SW 1271 (cell line): ENCODE data around the gene PTPRU.

ENCODE experiments used
- DNase-seq, 2 experiments: peaks; one replicate each; lab custom pipeline; 2025; lab: John Stamatoyannopoulos, UW

The PTPRU gene

DNA sequence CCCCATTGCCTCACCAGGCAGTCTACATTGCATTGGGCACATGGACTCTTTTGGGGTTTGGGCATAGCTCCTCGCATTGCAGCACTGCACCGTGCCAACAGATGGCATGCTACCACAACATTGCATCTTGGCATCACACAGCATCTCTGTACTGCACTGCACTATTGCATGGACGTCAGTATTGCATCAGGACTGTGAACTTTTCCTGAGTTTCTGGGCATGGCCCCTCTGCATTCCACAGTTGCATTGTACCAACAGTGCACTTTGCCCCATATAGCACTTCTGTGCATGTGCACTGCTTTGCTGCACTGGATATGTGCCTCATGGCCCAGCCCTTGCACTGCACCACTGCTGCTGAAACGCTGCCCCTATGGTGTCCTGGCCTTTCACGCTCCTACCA, 9.6 kb downstream of the PTPRU start:
- peak in 1 of 2 experiments; percentile 11 for DNase-seq

DNA sequence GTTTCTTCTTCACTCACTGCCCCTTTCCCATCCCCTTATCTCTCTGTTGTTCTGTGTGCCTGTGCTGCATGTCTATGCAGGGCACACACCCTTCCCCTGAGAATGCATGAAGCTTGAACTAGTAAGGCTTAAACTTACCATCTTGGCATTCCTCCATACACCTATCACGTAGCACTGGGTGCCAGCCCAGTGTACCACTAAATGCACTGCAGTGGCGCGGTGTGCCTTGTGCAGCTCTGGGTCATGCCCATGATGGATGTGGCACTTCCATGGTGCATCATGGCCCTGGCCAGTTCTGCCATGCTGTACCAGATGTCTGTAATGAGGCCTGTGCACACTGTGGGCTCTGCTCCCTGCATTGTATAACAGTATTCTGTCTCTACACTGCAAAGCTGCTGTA, 10.7 kb downstream of the PTPRU start:
- DNase-seq: no peak

DNA sequence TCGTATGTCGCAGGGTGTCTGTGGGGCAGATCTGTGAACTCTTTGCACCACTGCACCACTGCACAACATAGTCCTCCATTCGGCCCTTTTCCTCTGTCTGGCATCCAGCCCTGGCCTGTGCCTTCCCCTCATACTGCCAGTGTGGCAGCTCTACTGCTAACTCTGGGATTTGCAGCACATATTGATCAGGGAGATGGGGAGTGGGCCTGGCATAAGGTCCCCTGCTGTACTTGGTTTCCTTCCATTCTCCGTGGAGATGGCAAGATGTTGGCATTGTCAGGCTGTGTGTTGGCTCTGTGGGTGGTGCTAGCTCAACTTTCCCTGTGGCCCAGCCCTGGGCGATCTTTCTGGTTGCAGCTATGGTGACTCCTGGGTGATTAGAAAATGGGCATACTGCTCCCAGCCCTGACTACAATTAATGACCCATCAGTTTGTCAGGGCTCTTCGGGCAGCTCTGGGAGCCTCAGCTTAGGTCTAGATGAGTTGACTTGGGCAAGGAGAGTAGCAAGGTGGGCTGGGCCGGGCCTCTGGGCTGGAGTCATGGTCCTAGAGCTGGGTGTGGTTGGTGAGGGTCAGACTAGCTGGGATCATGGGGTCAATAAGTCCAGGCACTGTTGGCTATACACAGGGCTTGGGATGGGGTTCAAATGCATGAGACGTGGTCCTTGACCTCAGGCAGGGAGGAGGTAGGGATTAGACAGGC, 11.4 kb downstream of the PTPRU start:
- DNase-seq: no peak

- no peak for DNase-seq
Measured at GRCh38 chr1:29248409-29248808, 12.1 kb downstream of the PTPRU start.

DNA sequence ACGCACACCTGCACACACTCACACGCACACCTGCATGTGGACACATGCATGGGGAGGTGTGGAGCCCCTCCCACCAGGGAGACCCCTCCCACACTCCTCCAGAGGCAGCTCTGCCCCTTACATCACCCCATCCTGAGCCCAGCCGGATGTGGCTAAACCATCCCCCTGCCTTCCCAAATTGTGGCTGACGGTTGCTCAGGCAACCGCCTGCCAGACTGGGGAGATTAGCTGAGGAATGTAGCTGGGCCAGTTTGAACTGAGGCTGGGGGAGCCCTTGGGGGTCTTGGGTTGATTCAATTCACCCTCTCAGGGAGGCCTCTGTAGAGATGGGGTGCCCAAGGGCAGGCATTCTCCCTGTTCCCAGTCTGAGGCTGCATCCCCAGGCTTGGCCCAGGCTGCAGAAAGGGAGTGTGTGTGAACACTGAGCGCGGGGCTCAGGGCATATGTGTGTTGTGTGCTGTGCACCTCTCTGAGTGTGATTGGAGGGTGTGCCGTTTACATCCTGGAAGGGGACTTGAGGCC, 12.9 kb downstream of the PTPRU start:
- DNase-seq: no peak

DNA sequence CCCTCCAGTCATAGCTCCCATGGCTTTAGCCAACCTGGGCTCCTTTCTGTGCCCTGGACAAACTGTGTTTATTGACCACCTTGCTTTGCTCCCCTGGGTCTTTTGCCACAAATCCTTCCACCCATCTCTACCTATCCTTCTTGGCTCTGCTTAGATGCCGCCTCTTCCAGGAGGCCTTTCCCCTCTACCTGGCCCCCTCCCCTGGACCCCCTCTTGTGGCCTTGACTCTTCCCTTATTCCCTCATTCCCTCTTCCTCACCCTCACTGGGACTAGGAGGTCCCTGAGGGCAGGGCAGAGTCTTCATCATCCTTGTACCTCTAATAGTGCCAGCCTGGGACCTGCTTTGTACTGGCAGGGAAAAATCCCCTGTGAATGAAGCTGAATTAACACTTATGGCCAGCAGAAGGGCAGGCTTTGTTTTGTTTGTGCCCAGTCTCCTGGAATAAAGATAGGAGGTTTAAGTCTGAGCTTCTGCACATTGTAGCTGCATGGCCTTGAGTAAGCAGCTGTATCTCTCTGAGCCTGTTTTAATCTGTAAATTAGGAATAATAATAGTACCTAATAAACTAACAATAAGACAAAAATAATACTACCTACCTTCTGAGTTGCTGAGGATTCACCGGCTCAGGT, 13.7 kb downstream of the PTPRU start:
- no peak for DNase-seq

GRCh38 chr1:29251164-29252124, 15.1 kb downstream of the PTPRU start:
- no peak for DNase-seq

DNA sequence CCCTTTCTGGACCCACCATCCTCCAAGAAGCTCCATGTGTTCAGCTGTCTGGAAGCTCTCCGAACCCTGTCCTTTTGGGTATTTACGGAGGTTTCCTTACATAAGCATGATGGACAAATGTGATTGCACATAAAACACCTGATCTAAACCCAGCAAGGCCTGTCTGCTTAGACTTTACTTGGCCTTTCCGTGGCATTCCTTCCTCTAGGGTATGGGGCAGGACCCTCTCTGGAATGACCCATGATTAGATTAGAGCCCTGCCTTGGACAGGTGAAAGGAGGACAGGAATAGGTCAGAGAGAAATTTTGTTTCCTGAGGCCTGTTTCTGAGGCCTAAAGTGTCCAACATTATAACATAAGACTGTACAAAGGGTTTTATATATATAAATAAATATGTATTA, 16.9 kb downstream of the PTPRU start:
- no peak for DNase-seq

GRCh38 chr1:29254346-29254745, 18.0 kb downstream of the PTPRU start:
- DNase-seq: no peak

DNA sequence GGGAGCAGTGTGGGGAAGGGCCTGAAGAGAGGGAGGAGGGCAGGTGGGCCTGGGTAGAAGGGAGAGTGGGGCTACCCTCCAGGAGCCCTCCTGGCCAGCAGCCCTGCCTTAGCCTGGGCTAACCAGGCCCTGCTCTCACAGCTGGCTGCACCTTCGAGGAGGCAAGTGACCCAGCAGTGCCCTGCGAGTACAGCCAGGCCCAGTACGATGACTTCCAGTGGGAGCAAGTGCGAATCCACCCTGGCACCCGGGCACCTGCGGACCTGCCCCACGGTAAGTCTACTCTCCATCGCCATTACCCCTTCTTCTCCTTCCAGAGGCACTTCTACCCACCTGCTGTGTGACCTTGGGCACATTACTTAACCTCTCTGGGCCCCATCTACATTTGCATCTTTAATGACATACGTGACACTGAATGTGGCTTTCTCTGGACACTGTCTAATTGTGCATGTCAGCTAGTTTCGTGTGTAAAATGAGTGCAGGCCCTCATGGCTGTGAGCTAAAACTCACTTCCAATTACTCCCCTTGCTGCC, 18.9 kb downstream of the PTPRU start:
- no peak for DNase-seq

GRCh38 chr1:29256394-29256793, 20.1 kb downstream of the PTPRU start:
- no peak for DNase-seq

- DNase-seq: no peak
Measured at GRCh38 chr1:29256979-29257804, 20.9 kb downstream of the PTPRU start.

- DNase-seq: no peak
Measured at GRCh38 chr1:29258189-29258975, 22.1 kb downstream of the PTPRU start.

- DNase-seq: no peak
Measured at GRCh38 chr1:29258976-29259801, 22.9 kb downstream of the PTPRU start.

DNA sequence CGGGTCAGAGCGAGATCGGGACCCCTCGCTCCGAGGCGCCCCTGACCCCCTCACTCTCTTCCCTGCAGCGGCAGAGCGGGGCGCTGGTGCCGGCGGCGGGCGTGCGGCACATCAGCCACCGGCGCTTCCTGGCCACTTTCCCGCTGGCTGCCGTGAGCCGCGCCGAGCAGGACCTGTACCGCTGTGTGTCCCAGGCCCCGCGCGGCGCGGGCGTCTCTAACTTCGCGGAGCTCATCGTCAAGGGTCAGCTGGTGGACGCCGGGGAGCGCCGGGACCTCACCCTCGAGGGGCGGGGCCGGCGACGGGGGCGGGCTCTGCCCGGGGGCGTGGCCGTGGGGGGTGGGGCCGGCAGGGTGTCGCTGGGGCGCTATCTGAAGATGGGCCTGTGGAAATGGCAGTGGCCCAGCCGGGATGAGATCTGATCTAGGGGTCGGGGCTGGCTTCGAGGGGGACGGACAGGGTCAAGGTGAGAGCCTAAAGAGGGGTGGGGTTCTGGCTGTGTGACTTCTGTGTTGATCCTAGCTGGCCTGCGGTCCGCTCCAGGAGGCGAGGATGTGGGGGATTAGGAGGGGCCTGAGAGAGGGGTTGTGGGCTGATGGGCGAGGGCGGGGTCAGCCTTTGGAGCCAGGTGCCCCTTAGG, 23.6 kb downstream of the PTPRU start:
- DNase-seq: no peak

DNA sequence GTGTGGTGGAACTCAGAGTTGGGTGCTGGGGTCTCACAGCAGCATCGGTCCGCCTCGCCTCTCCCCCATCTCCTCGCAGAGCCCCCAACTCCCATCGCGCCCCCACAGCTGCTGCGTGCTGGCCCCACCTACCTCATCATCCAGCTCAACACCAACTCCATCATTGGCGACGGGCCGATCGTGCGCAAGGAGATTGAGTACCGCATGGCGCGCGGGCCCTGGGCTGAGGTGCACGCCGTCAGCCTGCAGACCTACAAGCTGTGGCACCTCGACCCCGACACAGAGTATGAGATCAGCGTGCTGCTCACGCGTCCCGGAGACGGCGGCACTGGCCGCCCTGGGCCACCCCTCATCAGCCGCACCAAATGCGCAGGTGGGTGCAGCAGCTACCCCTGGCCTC, 24.2 kb downstream of the PTPRU start:
- DNase-seq: no peak

DNA sequence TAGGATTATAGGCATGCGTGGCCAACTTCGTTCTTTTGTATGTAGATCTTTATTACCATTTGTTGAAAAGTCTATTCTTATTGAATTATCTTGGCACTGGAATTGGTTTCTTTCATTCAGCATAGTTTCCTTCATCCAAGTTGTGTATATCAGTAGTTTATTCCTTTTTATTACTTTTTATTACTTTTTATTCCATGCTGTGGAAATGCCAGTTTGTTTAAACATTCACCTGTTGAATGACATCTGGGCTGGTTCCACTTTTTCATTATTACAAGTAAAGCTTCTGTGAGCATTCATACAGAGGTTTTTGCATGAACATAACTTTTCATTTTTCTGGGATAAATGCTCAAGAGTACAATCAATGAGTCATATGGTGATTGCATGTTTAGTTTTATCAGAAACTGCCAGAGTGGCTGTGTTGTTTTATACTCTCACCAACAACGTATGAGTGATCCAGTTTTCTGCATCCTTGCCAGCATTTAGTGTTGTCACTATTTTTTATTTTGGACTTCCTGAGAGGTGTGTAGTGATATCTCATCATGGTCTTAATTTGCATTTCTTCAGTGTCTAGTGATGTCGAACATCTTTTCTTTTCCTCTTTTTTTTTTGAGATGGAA, 28.6 kb downstream of the PTPRU start:
- no peak for DNase-seq

DNA sequence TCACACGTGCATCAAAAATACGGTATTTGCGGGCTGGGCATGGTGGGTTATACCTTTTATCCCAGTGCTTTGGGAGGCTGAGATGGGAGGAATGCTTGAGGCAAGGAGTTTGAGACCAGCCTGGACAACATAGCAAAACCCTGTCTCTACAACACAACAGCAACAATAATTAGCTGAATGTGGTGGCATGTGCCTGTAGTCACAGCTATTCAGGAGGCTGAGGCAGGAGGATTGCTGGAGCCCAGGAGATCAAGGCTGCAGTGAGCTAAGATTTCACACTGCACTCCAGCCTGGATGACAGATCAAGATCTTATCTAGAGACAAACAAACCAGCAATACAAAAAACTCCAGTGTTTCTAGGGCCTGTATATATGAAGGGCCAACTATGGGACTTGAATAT, 30.6 kb downstream of the PTPRU start:
- DNase-seq: no peak
